OCI-LY7 (cell line): Measurements from ENCODE around the gene CAB39. TPM values are rescaled to one million over a fixed set of nuclear protein-coding genes. Genes with fewer than 3 reads are reported as not detected.

Experiments
- BruUV-seq: library from RNA; stranded (reverse); fragments of 400-500 nt; replicated peaks from 2 replicates; lab custom pipeline; 2021; lab: Mats Ljungman, UMichigan
- CTCF ChIA-PET: fragments of 300-600 bp; sonication (Branson Sonifier 250); formaldehyde crosslinking; loops from one replicate; lab custom pipeline; 2022; ENCODE audit warnings: antibody characterized with exemption; ENCODE audit not compliant: unreplicated experiment; lab: Charles Lee
- POLR2A ChIA-PET: fragments of 300-600 bp; sonication (Branson Sonifier 250); formaldehyde crosslinking; loops from one replicate; lab custom pipeline; 2022; ENCODE audit warnings: antibody characterized with exemption; lab: Charles Lee
- DNase-seq: peaks from one replicate; pipeline ENCODE4 v3.0.0-alpha.2; 2015; ENCODE audit warnings: low spot score
- H2AFZ ChIP-seq: fragments of 200-600 bp; sonication (generic), shearing (Covaris generic); 2 replicates; pipeline ENCODE4 v1.6.1; 2014; ENCODE audit warnings: mild to moderate bottlenecking, antibody characterized with exemption, low read length, moderate library complexity
- H3K27ac ChIP-seq: fragments of 200-600 bp; sonication (generic); 2 replicates; pipeline ENCODE4 v1.5.1; 2014; ENCODE audit warnings: mixed run types, low read depth, mild to moderate bottlenecking, moderate library complexity, low read length, inconsistent platforms; ENCODE audit not compliant: poor library complexity, severe bottlenecking
- H3K36me3 ChIP-seq: fragments of 200-600 bp; sonication (generic); 2 replicates; pipeline ENCODE4 v1.6.1; 2014; ENCODE audit warnings: mild to moderate bottlenecking, antibody characterized with exemption, low read length, moderate library complexity, mixed read lengths; ENCODE audit not compliant: insufficient read depth
- H3K4me1 ChIP-seq: fragments of 200-600 bp; sonication (generic); 2 replicates; pipeline ENCODE4 v1.5.1; 2014; ENCODE audit warnings: mild to moderate bottlenecking, low read length; ENCODE audit not compliant: insufficient read depth, poor library complexity, severe bottlenecking
- H3K4me2 ChIP-seq: fragments of 200-600 bp; sonication (generic); 2 replicates; pipeline ENCODE4 v1.6.1; 2014; ENCODE audit warnings: mild to moderate bottlenecking, low read length
- H3K4me3 ChIP-seq: fragments of 200-600 bp; sonication (generic); 2 replicates; pipeline ENCODE4 v1.5.1; 2014; ENCODE audit warnings: mild to moderate bottlenecking, low read depth, low read length; ENCODE audit not compliant: poor library complexity, severe bottlenecking
- H3K79me2 ChIP-seq: fragments of 200-600 bp; sonication (generic); 2 replicates; pipeline ENCODE4 v1.6.1; 2016; ENCODE audit warnings: low read depth, mild to moderate bottlenecking, low read length, moderate library complexity, mixed read lengths; ENCODE audit not compliant: insufficient read depth
- H3K9me2 ChIP-seq: fragments of 200-600 bp; sonication (generic); 2 replicates; pipeline ENCODE4 v1.6.1; 2016; ENCODE audit warnings: mild to moderate bottlenecking, low read length, mixed read lengths; ENCODE audit not compliant: insufficient read depth
- H3K9me3 ChIP-seq: fragments of 200-600 bp; sonication (generic); 2 replicates; pipeline ENCODE4 v1.6.1; 2014; ENCODE audit warnings: mild to moderate bottlenecking, mixed run types, low read length, mixed read lengths
- H4K20me1 ChIP-seq: fragments of 200-600 bp; sonication (generic); 2 replicates; pipeline ENCODE4 v1.6.1; 2014; ENCODE audit warnings: mild to moderate bottlenecking, antibody characterized with exemption, low read length, moderate library complexity, mixed read lengths; ENCODE audit not compliant: insufficient read depth
- EZH2phosphoT487 ChIP-seq: fragments of 200-600 bp; sonication (generic); IDR thresholded peaks from 2 replicates; pipeline ENCODE4 v1.6.1; 2018; ENCODE audit warnings: low read depth, borderline replicate concordance, mild to moderate bottlenecking, mixed run types, antibody characterized with exemption, low read length, moderate library complexity, mixed read lengths
- intact Hi-C: fragments of 100-400 bp; cut with micrococcal nuclease; formaldehyde crosslinking; loops from one replicate; pipeline ENCODE4 v1.10.0; 2022; ENCODE audit not compliant: unreplicated experiment
- total RNA-seq, 2 experiments: library from RNA; depleted of rRNA in 1 of 2; stranded (reverse); fragments of >200 nt in 1 of 2; shearing (Covaris generic) in 1 of 2; gene quantifications; 2 replicates each; pipeline ENCODE4 v1.2.3, GENCODE V29; 2014 to 2022
- TF ChIP-seq, protein P1 (sequence below): fragments of 200-600 bp; sonication (generic); conservative IDR thresholded peaks from 2 replicates; pipeline ENCODE4 v1.5.1; 2014; ENCODE audit warnings: mild to moderate bottlenecking, antibody characterized with exemption, low read length, moderate library complexity, mixed read lengths

Gene CAB39
- total RNA-seq, 2 experiments from 2014 or later = 39.3 to 53.4 TPM

DNA sequence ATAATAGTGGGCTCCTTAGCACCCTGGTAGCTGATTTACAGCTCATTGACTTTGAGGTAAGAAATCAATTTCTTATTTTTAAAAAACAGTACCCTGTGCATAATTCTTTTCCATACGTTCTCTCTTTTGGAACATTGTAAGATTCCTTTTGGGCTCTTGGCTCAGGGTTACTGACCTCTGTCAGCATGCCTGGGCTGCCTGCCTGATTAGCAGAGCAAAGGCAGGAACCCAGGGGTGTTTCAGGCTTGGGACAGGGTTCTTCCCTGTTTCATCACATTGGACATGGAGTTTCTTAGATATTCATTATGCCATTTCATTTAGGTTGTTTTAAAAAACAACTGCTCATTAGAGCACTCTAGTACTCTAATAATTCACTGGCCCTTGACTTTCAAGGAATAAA, 78.3 kb downstream of the CAB39 start:
- TF ChIP-seq, protein P1, sequence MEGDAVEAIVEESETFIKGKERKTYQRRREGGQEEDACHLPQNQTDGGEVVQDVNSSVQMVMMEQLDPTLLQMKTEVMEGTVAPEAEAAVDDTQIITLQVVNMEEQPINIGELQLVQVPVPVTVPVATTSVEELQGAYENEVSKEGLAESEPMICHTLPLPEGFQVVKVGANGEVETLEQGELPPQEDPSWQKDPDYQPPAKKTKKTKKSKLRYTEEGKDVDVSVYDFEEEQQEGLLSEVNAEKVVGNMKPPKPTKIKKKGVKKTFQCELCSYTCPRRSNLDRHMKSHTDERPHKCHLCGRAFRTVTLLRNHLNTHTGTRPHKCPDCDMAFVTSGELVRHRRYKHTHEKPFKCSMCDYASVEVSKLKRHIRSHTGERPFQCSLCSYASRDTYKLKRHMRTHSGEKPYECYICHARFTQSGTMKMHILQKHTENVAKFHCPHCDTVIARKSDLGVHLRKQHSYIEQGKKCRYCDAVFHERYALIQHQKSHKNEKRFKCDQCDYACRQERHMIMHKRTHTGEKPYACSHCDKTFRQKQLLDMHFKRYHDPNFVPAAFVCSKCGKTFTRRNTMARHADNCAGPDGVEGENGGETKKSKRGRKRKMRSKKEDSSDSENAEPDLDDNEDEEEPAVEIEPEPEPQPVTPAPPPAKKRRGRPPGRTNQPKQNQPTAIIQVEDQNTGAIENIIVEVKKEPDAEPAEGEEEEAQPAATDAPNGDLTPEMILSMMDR = no peak
- TF ChIP-seq EZH2phosphoT487 = no peak
- intact Hi-C loops = no loop called here
- peaks cover 96% of the 10 kb centered on the region for H3K36me3 ChIP-seq
- H3K27ac ChIP-seq = no peak overlapping the region
- BruUV-seq = no TSS peak
- no peak for DNase-seq
- H3K79me2 ChIP-seq = no peaks in the 10 kb centered on the region
- H3K9me3 ChIP-seq = peaks cover 29% of the 10 kb centered on the region
- H2AFZ ChIP-seq = no peak overlapping the region
- no peaks in the 10 kb centered on the region for H3K9me2 ChIP-seq
- H3K4me1 ChIP-seq = no peaks in the 10 kb centered on the region
- CTCF ChIA-PET = no interaction called here
- no peak overlapping the region for H3K4me3 ChIP-seq
- H4K20me1 ChIP-seq = no peaks in the 10 kb centered on the region
- POLR2A ChIA-PET = interaction anchor here (0.6 to 0.8 kb wide), 2 partner anchors 21 to 129 kb away, joined by 3 to 4 read pairs; no protein-coding TSS in a partner anchor
- no peak overlapping the region for H3K4me2 ChIP-seq

DNA sequence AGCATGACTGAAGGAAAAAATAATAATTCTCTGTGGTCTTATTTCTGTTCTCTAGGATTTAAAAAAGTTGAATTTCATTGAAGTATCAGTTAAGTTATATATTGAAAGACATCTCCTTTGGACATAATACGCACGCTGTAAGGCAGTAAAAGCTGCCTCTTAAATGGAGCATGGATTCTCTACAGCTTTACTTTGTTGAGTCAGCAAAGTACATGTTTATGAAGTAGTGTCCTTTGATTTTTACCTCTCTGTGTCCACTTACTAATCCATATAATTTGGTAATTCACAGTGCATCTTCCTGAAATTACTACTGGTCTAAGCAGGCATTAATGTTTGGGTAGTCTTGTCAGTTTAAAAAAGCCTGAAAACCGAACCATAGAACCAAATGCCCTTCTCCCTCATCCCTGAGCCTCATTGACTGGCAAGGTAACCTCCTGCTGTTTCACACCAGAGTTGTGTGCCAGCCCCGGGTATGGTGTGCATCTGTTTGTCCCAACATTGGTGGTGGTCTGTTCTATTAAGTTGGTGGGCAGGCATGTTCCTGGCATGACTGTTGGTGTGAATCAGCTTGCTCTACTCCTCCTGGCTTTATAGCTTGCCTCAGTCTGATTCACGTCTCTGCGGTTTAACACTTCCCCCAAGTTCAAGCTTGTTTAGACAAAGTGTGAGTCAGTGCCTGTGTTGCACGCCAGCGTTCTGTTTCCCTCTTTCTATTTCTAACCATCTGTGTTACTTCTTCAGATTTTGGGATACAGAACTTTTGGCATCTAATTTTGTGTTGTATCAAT, 81.1 kb downstream of the CAB39 start:
- Histone ChIP-seq H3K9me3 (peaks cover 6% of the 10 kb centered on the region), H3K27ac (no peak overlapping the region), H3K4me1 (peaks cover 27% of the 10 kb centered on the region), H3K4me2 (no peak overlapping the region), H3K79me2 (no peaks in the 10 kb centered on the region), H2AFZ (no peak overlapping the region), H3K4me3 (no peak overlapping the region), H3K9me2 (no peaks in the 10 kb centered on the region), H3K36me3 (peaks cover 82% of the 10 kb centered on the region), H4K20me1 (no peaks in the 10 kb centered on the region)
- TF ChIP-seq, protein P1 = no peak
- no peak for TF ChIP-seq EZH2phosphoT487
- ChIA-PET POLR2A (interaction anchor here (0.6 to 1.4 kb wide), 2 partner anchors 8 to 846 kb away, joined by 3 read pairs; no protein-coding TSS in a partner anchor), CTCF (no interaction called here)
- no peak for DNase-seq
- intact Hi-C loops = no loop called here
- BruUV-seq = no TSS peak

DNA sequence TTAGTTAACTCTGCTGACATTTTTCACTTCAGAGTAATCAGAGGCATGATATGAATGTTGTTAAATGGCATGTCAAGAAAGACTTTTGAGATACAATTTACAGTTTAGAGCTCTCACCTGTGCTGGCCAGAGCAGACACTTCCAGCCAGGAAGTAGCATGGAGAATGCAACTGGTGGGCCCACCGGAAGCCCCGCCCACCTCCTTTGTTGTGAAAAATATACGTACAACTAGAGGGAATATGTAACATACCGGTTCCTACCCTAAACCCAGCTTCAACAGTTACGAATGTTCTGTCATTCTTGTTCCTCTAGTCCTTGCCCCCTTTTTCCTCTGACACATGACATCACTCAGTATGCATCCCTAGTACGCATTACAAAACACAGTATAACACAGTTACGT, 81.9 kb downstream of the CAB39 start:
- ChIA-PET CTCF (no interaction called here), POLR2A (interaction anchor here (0.6 to 1.4 kb wide), 2 partner anchors 9 to 847 kb away, joined by 3 read pairs; no protein-coding TSS in a partner anchor)
- intact Hi-C loops = no loop called here
- no TSS peak for BruUV-seq
- DNase-seq = no peak
- Histone ChIP-seq H4K20me1 (peaks cover 6% of the 10 kb centered on the region; the same call in 1 of the 2 replicates), H3K79me2 (no peaks in the 10 kb centered on the region), H3K27ac (no peak overlapping the region), H3K9me3 (no peaks in the 10 kb centered on the region), H3K4me2 (no peak overlapping the region), H3K36me3 (peaks cover 82% of the 10 kb centered on the region), H3K4me3 (no peak overlapping the region), H2AFZ (no peak overlapping the region), H3K4me1 (peaks cover 27% of the 10 kb centered on the region), H3K9me2 (no peaks in the 10 kb centered on the region)
- no peak for TF ChIP-seq EZH2phosphoT487
- TF ChIP-seq, protein P1 = no peak
